HG03045 (cell line): ENCODE results near the gene HERPUD1.
A peak's percentile ranks its signal among the peaks of the same experiment; 100 is the strongest.
"Not testable (repeated sequence)": the region's sequence is repeated elsewhere in the genome, so short reads cannot be mapped to it uniquely, and the experiment has no call there.

Source experiments
- ATAC-seq: cut with Tn5 transposase; IDR thresholded peaks from one replicate; pipeline ENCODE4 v1.9.1; 2021; ENCODE audit warnings: mild to moderate bottlenecking, moderate library complexity; ENCODE audit not compliant: unreplicated experiment

Gene HERPUD1

DNA sequence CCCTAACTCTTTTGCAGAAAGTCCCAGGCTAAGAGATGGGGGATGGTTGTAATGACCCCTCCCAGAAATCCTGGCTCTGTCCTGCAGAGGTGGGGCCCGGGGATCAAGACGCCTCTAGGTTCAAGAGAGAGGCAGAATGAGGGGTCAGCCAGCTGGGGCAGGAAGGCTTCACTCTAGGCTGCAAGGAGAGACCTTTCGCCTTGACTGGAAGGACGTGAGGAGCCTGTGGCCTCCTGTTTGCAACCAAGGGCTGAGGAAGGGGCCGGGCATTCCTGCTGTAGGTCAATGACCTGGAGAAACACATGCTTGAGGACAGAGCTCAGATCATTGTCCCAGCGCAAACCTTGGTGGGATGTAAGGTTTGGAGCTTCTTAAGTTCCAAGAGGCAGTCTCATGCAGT, 21.1 kb downstream of the HERPUD1 start:
- ATAC-seq, result no peak

DNA sequence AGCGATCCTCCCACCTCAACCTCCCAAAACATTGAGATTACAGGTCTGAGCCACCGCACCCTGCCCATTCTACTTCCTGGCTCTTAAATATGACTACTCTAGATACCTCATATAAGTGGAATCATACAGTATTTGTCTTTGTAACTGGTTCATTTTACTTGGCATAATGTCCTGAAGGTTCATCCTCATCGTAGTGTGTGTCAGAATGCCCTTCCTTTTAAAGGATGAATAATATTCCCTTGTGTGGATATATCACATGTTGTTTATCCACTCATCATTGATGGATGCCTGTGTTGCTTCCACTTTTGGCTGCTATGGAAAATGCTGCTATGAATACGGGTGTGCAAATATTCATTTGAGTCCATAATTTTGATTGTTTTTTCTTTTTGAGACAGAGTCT, 24.1 kb downstream of the HERPUD1 start:
- ATAC-seq, result no peak

GRCh38 chr16:56956756-56957155, 24.8 kb downstream of the HERPUD1 start:
- ATAC-seq, result no peak

- ATAC-seq, result no peak
Measured at GRCh38 chr16:56960681-56961281, 28.8 kb downstream of the HERPUD1 start.

GRCh38 chr16:56961386-56961785, 29.4 kb downstream of the HERPUD1 start:
- ATAC-seq, result no peak

DNA sequence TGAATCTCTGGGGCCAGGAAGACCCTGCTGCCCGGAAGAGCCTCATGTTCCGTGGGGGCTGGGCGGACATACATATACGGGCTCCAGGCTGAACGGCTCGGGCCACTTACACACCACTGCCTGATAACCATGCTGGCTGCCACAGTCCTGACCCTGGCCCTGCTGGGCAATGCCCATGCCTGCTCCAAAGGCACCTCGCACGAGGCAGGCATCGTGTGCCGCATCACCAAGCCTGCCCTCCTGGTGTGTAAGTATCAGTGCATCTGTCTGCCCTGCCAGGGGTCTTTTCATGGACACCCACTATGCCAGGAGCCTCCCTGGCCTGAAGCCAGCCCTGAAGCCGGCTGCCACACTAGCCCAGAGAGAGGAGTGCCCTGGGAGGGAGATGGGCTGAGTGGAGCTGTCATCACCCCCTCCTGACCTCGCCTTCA, 29.9 kb downstream of the HERPUD1 start, which contains the start of gene CETP:
TSS of gene CETP (plus strand) at position 100 of the 431 bp plus-strand sequence. CDS start at position 130, 30 bp downstream.
- no peak for ATAC-seq

DNA sequence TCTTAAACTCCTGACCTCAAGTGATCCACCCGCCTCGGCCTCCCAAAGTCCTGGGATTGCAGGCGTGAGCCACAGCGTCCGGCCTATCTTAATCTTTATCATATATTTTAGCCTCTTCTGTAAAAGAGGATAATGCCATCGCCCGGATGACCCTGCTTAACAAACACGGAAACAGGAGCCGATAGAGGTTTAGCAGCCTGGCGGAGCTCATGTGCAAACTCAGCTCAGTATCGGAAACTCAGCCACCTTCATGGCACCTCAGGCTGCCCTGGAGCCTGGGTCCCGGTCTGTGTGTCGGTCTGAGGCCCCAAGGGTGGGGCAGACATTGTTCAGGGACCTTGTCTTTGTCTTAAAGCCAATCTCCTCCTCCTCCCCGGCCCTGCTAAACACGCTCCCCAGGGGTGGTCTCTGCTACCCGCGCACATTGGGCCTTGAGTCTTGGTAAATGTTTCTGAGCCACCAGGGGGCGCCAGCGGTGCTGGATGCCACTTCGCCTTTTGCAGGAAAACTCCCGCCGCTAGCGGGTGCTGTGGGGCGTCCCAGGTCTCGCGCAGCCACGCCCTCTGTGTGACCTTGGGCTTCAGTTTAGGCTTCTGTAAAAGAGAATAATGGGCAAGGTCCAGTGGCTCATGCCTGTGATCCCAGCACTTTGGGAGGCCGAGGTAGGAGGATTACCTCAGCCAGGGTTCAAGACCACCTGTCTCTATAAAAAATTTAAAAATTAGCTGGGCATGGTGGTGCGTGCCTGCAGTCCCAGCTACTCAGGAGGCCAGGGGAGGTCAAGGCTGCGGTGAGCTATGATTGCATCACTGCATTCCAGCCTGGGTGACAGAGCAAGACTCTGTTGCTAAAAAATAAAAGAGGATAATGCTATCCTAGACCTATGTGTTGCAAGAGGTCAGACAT, 32.6 kb downstream of the HERPUD1 start:
- ATAC-seq, result no peak

DNA sequence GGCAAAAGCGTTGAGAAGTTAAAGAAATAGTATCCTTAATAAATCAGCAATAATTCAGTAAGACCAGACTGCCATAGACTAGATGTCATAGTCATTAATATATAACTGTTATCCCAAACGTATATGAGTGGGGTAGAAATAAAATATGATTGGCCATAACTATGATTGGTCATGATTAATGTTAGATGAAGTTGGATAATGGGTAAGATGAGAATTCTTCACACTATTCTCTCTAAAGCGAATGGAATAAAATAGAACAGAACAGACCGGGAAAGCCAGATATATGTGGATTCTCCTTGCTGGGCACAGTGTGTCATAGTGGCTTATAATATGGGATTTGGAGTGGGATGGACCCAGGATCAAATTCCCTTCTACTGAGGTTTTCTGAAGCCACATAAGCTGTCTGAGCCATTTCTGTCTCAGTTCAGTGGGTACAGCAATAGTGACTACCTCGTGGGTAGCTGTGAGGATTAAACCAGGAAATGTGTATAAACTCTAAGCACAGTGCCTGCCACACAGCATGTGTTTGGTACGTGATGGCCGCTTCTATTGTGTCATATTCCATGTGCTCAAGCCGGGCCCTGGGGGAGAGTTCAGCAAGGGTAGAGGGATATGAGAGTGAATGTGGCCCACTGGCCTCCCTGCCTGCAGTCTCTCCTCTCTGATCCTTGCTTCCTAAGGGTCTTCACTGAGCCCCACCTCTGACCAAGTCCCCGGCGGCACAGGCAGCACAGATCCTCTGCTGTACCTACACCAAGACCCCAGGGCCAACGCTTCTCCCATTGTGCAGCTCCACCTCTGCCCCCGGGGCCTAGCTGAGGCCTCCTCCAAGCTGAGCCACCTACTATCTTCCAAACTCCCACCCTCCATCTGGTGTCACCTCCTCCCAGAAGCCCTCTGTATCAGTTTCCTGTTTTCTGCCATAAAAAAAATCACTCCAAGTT, 33.5 kb downstream of the HERPUD1 start:
- ATAC-seq, result no peak

- ATAC-seq, result no peak
Measured at GRCh38 chr16:56966093-56966475, 34.1 kb downstream of the HERPUD1 start.

DNA sequence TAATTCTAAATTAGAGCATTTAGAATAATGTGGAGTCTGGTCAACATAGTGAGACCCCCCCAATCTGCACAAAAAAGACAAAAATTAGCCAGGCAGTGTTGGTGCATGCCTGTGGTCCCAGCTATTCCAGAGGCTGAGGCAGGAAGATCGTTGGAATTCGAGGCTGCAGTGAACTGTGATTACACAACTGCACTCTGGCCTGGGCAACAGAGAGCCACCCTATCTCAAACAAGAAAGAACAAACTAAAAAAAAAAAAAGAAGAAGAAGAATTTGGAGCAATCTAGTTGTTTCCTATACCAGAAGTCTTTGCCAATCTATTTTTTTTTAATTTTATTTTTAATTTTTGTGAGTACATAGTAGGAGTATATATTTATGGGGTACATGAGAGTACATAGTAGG, 35.8 kb downstream of the HERPUD1 start:
- ATAC-seq, result no peak

DNA sequence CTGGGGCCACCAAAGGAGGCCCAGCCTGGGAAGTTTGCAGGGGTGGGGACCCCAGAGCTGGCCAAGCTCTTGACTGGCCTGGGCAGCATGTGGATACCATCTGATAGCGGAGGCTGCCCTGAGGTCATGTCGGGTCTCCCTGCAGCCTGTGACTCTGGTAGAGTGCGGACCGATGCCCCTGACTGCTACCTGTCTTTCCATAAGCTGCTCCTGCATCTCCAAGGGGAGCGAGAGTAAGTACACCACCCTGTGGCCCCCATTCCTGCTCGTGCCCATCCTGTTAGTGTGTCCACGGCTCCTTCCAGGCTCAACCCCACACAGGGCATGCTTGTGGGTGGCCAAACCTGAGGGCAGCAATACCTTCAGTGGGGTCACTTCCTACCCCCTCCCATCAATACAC, 37.8 kb downstream of the HERPUD1 start:
- ATAC-seq, result no peak

DNA sequence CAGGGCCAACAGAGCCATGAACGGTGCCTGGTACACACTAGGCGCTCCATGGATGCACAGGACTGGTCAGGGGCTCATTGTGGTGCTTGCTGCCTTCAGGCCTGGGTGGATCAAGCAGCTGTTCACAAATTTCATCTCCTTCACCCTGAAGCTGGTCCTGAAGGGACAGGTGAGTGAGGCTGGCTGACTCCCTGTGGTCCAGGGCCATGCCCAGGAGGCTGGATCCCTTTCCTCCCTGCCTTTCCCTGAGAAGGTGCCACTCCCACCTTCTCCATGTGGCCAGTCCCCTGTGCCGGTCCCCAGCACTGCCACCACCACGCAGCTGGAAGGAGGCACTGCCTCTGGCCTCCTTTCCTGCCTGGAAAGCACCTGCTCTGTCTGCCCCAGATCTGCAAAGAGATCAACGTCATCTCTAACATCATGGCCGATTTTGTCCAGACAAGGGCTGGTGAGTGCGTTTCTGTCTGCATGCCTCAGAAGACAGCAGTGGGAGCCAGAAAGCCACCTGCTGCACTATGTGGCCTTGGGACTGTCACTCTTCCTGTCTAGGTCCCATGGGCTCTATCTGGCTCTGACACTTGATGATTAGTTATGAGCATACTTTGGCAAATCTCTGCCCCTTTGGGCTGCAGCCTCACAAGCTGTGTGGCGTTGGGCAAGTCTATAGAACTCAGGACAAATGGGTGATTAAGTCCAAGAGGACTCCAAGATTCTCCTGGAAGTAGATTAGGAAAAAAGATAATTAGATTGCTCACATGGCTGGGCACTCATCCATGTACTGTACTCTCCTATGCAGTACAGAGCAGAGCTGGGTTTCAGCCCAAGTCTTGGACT, 39.2 kb downstream of the HERPUD1 start:
- peak; percentile 49 for ATAC-seq

- ATAC-seq, result no peak
Measured at GRCh38 chr16:56971768-56972043, 39.8 kb downstream of the HERPUD1 start.

GRCh38 chr16:56972403-56973293, 40.7 kb downstream of the HERPUD1 start:
- ATAC-seq, result no peak

GRCh38 chr16:56973294-56973689, 41.4 kb downstream of the HERPUD1 start:
- no peak for ATAC-seq

DNA sequence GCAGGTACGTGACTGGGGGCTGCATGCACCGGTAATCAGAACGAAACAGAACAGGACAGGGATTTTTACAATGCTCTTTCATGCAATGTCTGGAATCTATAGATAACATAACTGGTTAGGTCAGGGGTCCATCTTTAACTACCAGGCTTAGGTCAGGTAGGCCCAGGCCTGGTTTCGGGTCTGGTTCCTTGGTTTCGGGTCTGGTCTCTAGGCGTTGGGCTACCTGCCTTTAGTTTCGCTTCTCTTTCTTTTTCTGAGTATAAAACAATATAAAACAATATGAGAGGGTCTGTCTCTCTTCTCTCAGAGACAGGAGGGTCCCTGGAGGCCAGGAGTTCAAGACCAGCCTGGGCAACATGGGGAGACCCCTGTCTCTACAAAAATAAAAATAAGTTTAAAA, 42.0 kb downstream of the HERPUD1 start:
- ATAC-seq, result not testable (repeated sequence)

DNA sequence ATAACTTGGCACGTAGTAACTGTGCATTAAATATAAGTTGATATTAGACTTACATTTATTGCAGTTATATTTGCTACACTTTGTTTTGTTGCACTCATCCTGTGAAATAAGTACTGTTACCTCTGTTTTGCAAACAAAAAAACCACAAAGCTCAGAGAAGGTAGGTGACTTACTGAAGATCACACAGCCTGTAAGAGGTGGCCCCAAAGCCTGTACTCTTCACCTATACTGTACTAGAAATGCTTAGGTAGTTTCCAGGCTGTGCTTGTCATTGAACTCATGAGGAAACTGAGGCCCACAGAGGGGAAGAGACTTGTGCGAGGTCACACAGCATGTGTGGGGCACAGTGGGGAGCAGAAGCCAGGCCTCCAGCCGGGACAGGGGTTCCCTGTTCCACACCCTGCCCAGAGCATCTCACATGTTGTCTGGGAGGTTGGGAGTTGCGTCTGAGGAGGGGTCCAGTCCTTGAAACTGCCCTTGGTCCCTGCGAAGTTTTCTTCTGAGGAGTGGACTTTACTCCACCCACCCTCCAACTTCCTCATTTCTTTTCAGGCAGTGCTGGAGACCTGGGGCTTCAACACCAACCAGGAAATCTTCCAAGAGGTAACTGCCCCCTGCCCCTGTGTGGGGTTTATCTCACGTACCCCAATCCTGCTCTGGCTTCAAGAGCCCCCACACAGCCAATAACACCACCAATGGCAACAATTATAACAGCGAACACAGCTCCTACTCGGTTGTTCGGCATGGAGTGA, 42.8 kb downstream of the HERPUD1 start:
- no peak for ATAC-seq

- ATAC-seq, result no peak
Measured at GRCh38 chr16:56975714-56976113, 43.8 kb downstream of the HERPUD1 start.

DNA sequence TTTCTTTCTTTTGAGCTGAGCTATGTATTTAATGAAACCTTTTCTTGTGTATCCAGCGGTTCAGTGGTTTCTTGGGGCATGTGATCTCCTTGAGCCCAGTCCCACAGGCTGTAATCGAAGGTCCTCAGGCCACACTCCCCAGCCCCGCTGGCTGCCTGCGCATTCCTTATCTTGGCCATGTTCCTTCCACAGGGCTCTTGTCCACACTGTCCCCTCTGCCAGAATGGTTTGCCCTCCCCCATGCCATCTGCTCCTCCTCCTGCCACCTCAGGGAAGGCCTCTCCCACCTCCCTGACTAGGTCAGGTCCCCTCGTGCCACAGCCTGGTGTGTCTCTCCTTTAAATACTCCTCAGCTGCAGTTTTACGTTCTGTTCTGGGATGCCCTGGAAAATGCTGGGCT, 45.3 kb downstream of the HERPUD1 start:
- ATAC-seq, result no peak
